B cell (primary cell): ENCODE data around the gene ELK4. TPM values are rescaled to one million over a fixed set of nuclear protein-coding genes. Genes with fewer than 3 reads are reported as not detected.

Source experiments
- ATAC-seq: fragments of 200-7000 bp; cut with Tn5 transposase; one replicate; pipeline ENCODE4 v1.10.0; 2021; ENCODE audit warnings: low read depth, mild to moderate bottlenecking, moderate number of reproducible peaks, moderate library complexity
- CTCF ChIA-PET: fragments of 350-600 bp; sonication (Branson Sonifier 250); formaldehyde crosslinking; loops from one replicate; lab custom pipeline; 2021; ENCODE audit warnings: antibody characterized with exemption, inconsistent platforms; lab: Charles Lee
- POLR2A ChIA-PET: fragments of 350-600 bp; sonication (Branson Sonifier 250); formaldehyde crosslinking; loops from one replicate; lab custom pipeline; 2021; ENCODE audit warnings: antibody characterized with exemption; lab: Charles Lee
- DNase-seq: peaks from one replicate; pipeline ENCODE4 v3.0.0; 2013
- H2AFZ ChIP-seq: 2 replicates; pipeline ENCODE4 v1.6.1; 2012; ENCODE audit warnings: mild to moderate bottlenecking, low read depth, low read length; ENCODE audit not compliant: insufficient read depth, poor library complexity, severe bottlenecking
- H3K27ac ChIP-seq, 2 donors: 1 replicate in 1 of 2; 2 replicates in 1 of 2; pipeline ENCODE4 v1.5.1; 2012 to 2013; ENCODE audit warnings: low read length in 2 of 2, mild to moderate bottlenecking in 2 of 2, moderate library complexity in 1 of 2
- H3K27me3 ChIP-seq, 4 experiments: fragments of 200-600 bp in 1 of 4; sonication (generic) in 1 of 4; replicated peaks in 1 of 4; 1 replicate in 2 of 4; 2 replicates in 2 of 4; pipeline versions ENCODE4 v1.6.1 to v1.7.0; 2013 to 2016; ENCODE audit warnings: low read length in 3 of 4, mild to moderate bottlenecking in 2 of 4, mixed read lengths in 1 of 4, moderate library complexity in 1 of 4; ENCODE audit not compliant: insufficient read depth in 4 of 4, control insufficient read depth in 3 of 4; ENCODE audit errors: control extremely low read depth in 1 of 4
- H3K36me3 ChIP-seq, 2 experiments: replicated peaks in 1 of 2; 1 replicate in 1 of 2; 2 replicates in 1 of 2; pipeline versions ENCODE4 v1.6.1 to v1.7.1; 2013; ENCODE audit warnings: low read length in 1 of 2; ENCODE audit not compliant: insufficient read depth in 2 of 2, control insufficient read depth in 1 of 2; ENCODE audit errors: control extremely low read depth in 1 of 2, extremely low read depth in 1 of 2
- H3K4me1 ChIP-seq, 2 donors: fragments of 200-600 bp in 1 of 2; sonication (generic) in 1 of 2; 1 replicate in 1 of 2; 2 replicates in 1 of 2; pipeline versions ENCODE4 v1.5.1 to v1.6.1; 2013 to 2017; ENCODE audit warnings: low read length in 2 of 2; ENCODE audit not compliant: control insufficient read depth in 2 of 2, insufficient read depth in 2 of 2
- H3K4me2 ChIP-seq: replicated peaks from 2 replicates; pipeline ENCODE3; 2012; ENCODE audit warnings: mild to moderate bottlenecking, low read depth, low read length; ENCODE audit not compliant: poor library complexity, severe bottlenecking
- H3K4me3 ChIP-seq, 5 experiments: fragments of 200-600 bp in 1 of 5; sonication (generic) in 1 of 5; 1 replicate in 3 of 5; 2 replicates in 2 of 5; pipeline versions ENCODE4 v1.5.1 to v1.7.0; 2011 to 2016; ENCODE audit warnings: low read length in 4 of 5, mild to moderate bottlenecking in 4 of 5, low read depth in 2 of 5, control low read depth in 1 of 5, moderate library complexity in 1 of 5; ENCODE audit not compliant: insufficient read depth in 1 of 5; ENCODE audit errors: control extremely low read depth in 1 of 5, extremely low read depth in 1 of 5
- H3K79me2 ChIP-seq: fragments of 200-600 bp; sonication (generic); one replicate; pipeline ENCODE4 v1.6.0; 2016; ENCODE audit warnings: low read length; ENCODE audit not compliant: control insufficient read depth, insufficient read depth
- H3K9ac ChIP-seq: fragments of 200-600 bp; sonication (generic); 2 replicates; pipeline ENCODE4 v1.6.1; 2017; ENCODE audit warnings: mild to moderate bottlenecking, low read length, moderate library complexity
- H3K9me3 ChIP-seq, 3 donors: one replicate each; pipeline versions ENCODE4 v1.6.1 to v1.7.1; 2013; ENCODE audit warnings: low read length in 2 of 3; ENCODE audit not compliant: control insufficient read depth in 2 of 3, insufficient read depth in 1 of 3; ENCODE audit errors: control extremely low read depth in 1 of 3
- H4K20me1 ChIP-seq: 2 replicates; pipeline ENCODE4 v1.6.0; 2012; ENCODE audit warnings: mild to moderate bottlenecking, low read length; ENCODE audit not compliant: insufficient read depth, control insufficient read depth, poor library complexity, severe bottlenecking
- H3K27ac Mint-ChIP-seq: one replicate; pipeline ENCODE4 v1.8.0; 2021; ENCODE audit warnings: mixed read lengths
- H3K27me3 Mint-ChIP-seq: one replicate; pipeline ENCODE4 v1.8.0; 2021; ENCODE audit warnings: mixed read lengths
- H3K4me1 Mint-ChIP-seq: one replicate; pipeline ENCODE4 v1.8.0; 2021; ENCODE audit warnings: mixed read lengths
- H3K4me3 Mint-ChIP-seq: one replicate; pipeline ENCODE4 v1.8.0; 2021; ENCODE audit warnings: mixed read lengths
- H3K9me3 Mint-ChIP-seq: one replicate; pipeline ENCODE4 v1.8.0; 2022; ENCODE audit warnings: mixed read lengths; ENCODE audit not compliant: insufficient read depth
- CTCF ChIP-seq: fragments of 200-600 bp; IDR thresholded peaks from one replicate; pipeline ENCODE4 v1.8.0; 2022; ENCODE audit warnings: antibody characterized with exemption, mild to moderate bottlenecking
- EZH2 ChIP-seq: IDR thresholded peaks from 2 replicates; pipeline ENCODE4 v1.6.1; 2012; ENCODE audit warnings: borderline replicate concordance, low read depth, mild to moderate bottlenecking, moderate library complexity, low read length; ENCODE audit not compliant: insufficient read depth, poor library complexity, severe bottlenecking
- WGBS: methylation state at CpG from one replicate; pipeline ENCODE4 v1.1.5; 2013; ENCODE audit warnings: missing lambda C conversion rate; ENCODE audit not compliant: insufficient coverage; 5-methylcytosine and 5-hydroxymethylcytosine counted together
- intact Hi-C: fragments of 100-400 bp; cut with micrococcal nuclease; formaldehyde crosslinking; loops from one replicate; pipeline ENCODE4 v1.10.0; 2022
- polyA plus RNA-seq: library from polyadenylated mRNA; depleted of rRNA; stranded (reverse); fragments of >200 nt; gene quantifications from 2 replicates; pipeline ENCODE4 v1.2.3, GENCODE V29; 2012
- total RNA-seq, 2 donors: library from RNA; stranded (reverse); fragments of 120-200 nt in 1 of 2; gene quantifications; 1 replicate in 1 of 2; 2 replicates in 1 of 2; pipeline versions ENCODE4 v1.2.3 to v1.2.4, GENCODE V29; 2013 to 2022

Gene ELK4
- total and polyA plus RNA-seq, 2 donors (not counting 1 experiment from before 2014, with no cell fraction given): 11.0 to 151 TPM

- H3K27ac Mint-ChIP-seq: no peak overlapping the region
- no peak for DNase-seq
- ATAC-seq: no peak
These were observed 40.9 kb downstream of the ELK4 start for GRCh38 chr1:205590777-205591513.

More at GRCh38 chr1:205590777-205591513, 40.9 kb downstream of the ELK4 start:
- no peak overlapping the region for H3K4me3 Mint-ChIP-seq
- H3K9me3 ChIP-seq: no peaks in the 10 kb centered on the region
- H3K9ac ChIP-seq: no peak overlapping the region
- no peaks in the 10 kb centered on the region for H4K20me1 ChIP-seq
- peaks cover 5% of the 10 kb centered on the region for H3K79me2 ChIP-seq
- no peaks in the 10 kb centered on the region for H3K27me3 Mint-ChIP-seq
- peak overlapping the region; percentile 94 for H2AFZ ChIP-seq
- H3K27ac ChIP-seq: no peak overlapping the region
- intact Hi-C loops: no loop called here
- CTCF ChIA-PET: interaction anchor here (0.7 to 15.5 kb wide), 38 partner anchors 9 to 386 kb away, joined by 3 to 658 read pairs (median 5); partner anchors contain the start of genes ELK4 and SLC45A3
- WGBS: 76% methylated on average over 7 of the region's 9 CpGs
- peaks cover 44% of the 10 kb centered on the region for H3K4me1 Mint-ChIP-seq
- H3K4me3 ChIP-seq: no peak overlapping the region
- H3K4me1 ChIP-seq: peaks cover 42 to 53% of the 10 kb centered on the region in 2 donors
- no peaks in the 10 kb centered on the region for H3K9me3 Mint-ChIP-seq
- POLR2A ChIA-PET: interaction anchor here (0.6 to 7.8 kb wide), 4 partner anchors 38 to 67 kb away, joined by 4 to 65 read pairs (median 5); partner anchors contain the start of gene ELK4
- H3K36me3 ChIP-seq: no peaks in the 10 kb centered on the region
- no peaks in the 10 kb centered on the region for H3K27me3 ChIP-seq
- TF ChIP-seq EZH2 (no peak), CTCF (no peak)
- peak overlapping the region; percentile 92 for H3K4me2 ChIP-seq
